SK-N-SH (cell line): ENCODE measurements around the gene PURA.

Experiments used
- EP300 ChIP-seq, 2 experiments: IDR thresholded peaks; 2 replicates each; pipeline versions ENCODE4 v1.4.0 to v1.6.1; 2012; ENCODE audit warnings: borderline replicate concordance in 1 of 2, low read depth in 1 of 2, low read length in 1 of 2
- GATA2 ChIP-seq: sonication (generic); formaldehyde crosslinking; IDR thresholded peaks from 2 replicates; pipeline ENCODE4 v1.5.0; 2020; ENCODE audit warnings: mild to moderate bottlenecking, missing genetic modification reagents
- SMC3 ChIP-seq: IDR thresholded peaks from 2 replicates; pipeline ENCODE4 v1.6.1; 2012; ENCODE audit warnings: low read depth, low read length, improper control_type of control experiment
- TCF12 ChIP-seq: IDR thresholded peaks from 2 replicates; pipeline ENCODE4 v1.4.0; 2012
- TF ChIP-seq, protein P1 (sequence below): fragments of 200-600 bp; sonication (generic); IDR thresholded peaks from 2 replicates; pipeline ENCODE4 v1.6.1; 2017; ENCODE audit warnings: antibody characterized with exemption, mild to moderate bottlenecking, moderate library complexity

DNA sequence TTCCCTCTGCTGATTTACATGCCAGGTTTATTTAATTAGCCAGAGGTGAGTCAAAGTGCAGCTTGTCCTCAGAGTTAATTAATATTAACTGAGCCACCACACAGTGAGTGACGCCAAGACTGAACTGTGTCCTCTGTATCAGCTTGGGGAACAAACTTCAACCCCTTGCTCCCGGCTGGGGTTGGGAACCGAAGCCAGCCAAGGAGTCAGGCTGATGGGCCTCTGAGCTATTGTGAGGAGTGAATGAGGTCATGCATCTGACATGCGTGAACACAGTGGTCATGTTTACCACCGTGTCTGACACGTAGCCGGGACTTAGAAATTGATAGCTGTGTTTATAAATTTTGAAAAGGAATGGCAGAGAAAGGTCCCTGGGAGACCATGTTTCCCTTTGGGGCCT lies 28.9 kb downstream of the PURA start:
- TF ChIP-seq GATA2 (CRISPR knock-in tag) (no peak), SMC3 (no peak), EP300 (IDR thresholded peaks at IDR 0.05; ENCODE audit: borderline replicate concordance in 1 of 2, low read depth in 1 of 2, low read length in 1 of 2) (no peak), TCF12 (no peak)
- TF ChIP-seq, protein P1, sequence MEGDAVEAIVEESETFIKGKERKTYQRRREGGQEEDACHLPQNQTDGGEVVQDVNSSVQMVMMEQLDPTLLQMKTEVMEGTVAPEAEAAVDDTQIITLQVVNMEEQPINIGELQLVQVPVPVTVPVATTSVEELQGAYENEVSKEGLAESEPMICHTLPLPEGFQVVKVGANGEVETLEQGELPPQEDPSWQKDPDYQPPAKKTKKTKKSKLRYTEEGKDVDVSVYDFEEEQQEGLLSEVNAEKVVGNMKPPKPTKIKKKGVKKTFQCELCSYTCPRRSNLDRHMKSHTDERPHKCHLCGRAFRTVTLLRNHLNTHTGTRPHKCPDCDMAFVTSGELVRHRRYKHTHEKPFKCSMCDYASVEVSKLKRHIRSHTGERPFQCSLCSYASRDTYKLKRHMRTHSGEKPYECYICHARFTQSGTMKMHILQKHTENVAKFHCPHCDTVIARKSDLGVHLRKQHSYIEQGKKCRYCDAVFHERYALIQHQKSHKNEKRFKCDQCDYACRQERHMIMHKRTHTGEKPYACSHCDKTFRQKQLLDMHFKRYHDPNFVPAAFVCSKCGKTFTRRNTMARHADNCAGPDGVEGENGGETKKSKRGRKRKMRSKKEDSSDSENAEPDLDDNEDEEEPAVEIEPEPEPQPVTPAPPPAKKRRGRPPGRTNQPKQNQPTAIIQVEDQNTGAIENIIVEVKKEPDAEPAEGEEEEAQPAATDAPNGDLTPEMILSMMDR, result no peak
